HG03060 (cell line): Measurements from ENCODE around the gene TLL1.

Experiments
- ATAC-seq: cut with Tn5 transposase; IDR thresholded peaks from one replicate; pipeline ENCODE4 v1.9.1; 2021; ENCODE audit warnings: low read depth, moderate number of reproducible peaks; ENCODE audit not compliant: unreplicated experiment

Gene TLL1

GRCh38 chr4:166042510-166043055 is 169.5 kb downstream of the TLL1 start:
- no peak for ATAC-seq

- ATAC-seq = no peak
Measured at GRCh38 chr4:166043801-166044200, 170.8 kb downstream of the TLL1 start.

GRCh38 chr4:166044871-166045270 is 171.8 kb downstream of the TLL1 start:
- no peak for ATAC-seq

- ATAC-seq = no peak
Measured at GRCh38 chr4:166045457-166045856, 172.4 kb downstream of the TLL1 start.

GRCh38 chr4:166049036-166049435 is 176.0 kb downstream of the TLL1 start:
- ATAC-seq = no peak

DNA sequence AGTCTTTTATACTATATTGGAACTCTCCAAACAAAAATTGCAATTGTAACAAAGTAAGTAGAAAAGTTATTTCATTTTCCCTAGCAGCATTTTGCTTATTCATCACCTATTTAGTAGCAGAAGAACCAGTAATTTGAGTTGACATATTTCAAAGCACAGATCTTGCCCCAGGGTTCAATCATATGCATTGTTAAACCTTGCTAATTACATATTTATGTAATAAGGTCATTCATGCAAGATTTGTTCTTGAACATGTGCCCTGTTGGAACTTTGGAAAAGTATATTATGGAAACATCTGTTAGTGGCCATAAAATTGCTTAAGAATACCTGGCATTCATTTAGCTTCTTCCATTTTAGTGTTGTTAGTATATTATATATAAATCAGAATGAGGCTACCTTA is 191.7 kb downstream of the TLL1 start:
- ATAC-seq = no peak

DNA sequence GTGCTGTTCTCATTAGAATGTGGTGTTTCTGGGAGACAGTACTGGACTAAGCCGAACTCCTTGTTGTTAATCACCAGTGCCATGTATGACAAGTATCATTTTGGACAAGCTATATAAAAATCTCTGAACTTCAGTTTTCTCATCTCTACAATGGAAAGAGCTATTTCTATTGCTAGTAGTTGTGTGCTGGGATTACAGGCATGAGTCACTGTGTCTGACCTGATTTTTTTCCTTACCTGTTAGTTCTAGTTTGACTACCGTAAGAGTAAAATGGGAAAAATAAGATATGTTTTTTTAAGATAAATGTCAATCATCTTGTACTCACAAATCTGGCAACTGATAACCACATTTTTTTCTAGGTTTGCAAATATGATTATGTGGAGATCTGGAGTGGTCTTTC is 192.3 kb downstream of the TLL1 start:
- no peak for ATAC-seq

DNA sequence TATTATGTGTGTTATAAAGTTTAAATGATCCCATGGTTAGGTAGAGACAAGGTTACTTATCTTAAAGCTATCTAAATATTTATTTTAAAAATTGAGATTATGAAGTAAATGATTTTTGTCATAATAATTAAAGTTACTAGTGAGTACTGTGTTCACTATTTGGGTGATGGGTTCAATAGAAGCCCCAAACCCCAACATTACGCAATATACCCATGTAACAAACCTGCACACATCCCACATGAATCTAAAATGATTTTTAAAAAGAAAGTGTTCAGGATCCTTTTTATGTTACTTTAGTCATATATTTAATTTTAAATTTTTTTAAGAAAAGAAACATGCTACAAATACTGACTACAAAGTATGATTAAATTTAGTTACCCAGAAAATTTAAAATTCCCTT is 193.9 kb downstream of the TLL1 start:
- ATAC-seq = no peak

DNA sequence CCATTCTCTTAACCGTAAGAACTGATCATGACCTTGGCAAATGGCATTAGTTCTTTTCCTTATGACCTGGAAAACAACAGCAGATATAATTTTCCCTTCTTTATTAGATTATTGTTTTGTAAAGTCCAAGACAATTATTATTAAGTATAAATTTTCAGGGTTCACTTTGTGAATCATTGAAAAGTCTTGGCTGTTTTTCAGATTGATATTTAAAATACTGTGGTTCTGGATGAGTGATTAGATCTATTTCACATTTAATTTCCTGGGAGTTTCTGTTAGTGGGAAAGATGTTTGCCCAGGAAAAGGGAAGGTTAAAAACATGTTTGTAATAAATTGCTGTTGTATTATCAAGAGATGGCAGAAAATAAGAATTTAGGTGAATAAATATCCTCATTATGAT is 194.9 kb downstream of the TLL1 start:
- ATAC-seq = no peak

DNA sequence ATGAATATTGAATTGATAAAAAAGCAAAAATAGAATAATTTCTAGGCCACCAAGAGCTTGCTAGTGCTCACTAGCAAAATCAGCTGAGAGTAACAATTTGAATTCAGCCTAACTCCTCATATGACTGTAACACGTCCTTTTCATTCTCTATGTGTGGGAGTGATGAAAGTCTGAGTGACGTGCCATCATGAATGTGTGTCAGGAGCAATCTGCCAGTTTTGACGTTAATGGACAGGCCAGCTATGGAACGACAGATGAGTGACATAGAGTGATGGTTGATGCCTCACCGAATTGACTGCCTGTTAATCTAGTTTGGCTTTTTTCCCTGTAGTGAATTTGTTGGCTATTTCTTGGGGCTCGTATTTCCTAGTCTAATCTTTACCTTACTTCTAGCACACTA is 200.7 kb downstream of the TLL1 start:
- no peak for ATAC-seq

DNA sequence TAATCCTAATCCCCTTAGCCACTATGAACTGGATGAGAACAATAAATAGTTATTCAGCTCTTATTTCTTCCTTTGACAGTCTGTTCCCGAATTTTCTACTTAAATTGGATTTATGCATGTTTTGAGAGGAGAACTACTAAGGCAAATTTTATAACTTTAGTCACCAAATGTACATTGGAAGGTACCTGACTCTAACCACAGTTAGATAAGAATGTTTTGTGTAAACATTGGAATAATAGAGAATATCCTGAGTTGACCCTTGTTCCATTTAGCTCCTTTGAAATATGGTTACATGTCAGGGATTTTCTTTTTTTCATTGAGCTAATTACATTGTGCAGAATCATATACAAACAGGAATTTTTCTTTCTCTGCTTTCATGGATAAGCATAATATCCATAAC is 202.6 kb downstream of the TLL1 start:
- ATAC-seq = no peak

- ATAC-seq = no peak
Measured at GRCh38 chr4:166077782-166078181, 204.7 kb downstream of the TLL1 start.

DNA sequence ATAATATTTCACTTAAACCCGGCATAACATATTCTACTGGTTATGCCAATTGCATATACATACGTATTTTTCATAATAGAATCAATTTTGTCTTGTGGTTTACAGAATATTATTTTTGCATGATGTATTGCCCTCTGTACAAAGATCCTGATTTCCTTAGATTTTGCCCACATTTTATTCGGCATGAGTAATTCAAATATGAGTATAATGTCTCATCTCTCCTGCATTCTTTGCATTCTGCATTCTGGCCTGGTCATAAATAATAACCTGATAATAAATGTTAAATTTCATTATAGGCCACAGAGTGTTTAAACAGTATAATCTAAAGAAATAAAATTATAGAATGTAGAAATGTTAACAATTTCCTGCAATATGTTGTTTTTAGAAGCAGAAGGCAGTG is 205.3 kb downstream of the TLL1 start:
- no peak for ATAC-seq

GRCh38 chr4:166078955-166079354 is 205.9 kb downstream of the TLL1 start:
- no peak for ATAC-seq

DNA sequence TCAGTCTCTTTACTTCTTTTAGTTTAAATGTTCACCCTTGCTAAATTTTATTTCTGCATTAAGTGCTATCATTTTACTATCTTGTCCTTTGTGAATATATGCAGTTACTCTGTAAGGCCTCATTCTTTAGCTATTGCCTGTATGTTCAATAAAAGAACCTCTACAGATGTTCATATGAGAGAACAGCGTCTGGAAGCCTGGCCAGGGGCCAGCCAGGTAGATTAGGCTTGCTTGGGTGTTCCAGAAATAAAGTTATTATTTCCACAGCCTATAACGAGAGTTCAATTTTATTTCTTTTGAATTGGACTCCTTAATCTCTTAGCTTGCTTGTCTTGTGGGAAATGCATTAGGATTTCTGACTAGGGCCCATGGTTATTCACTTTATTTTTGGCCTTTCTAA is 214.5 kb downstream of the TLL1 start:
- no peak for ATAC-seq

- ATAC-seq = no peak
Measured at GRCh38 chr4:166088576-166088975, 215.5 kb downstream of the TLL1 start.

GRCh38 chr4:166091146-166091545 is 218.1 kb downstream of the TLL1 start:
- ATAC-seq = no peak

DNA sequence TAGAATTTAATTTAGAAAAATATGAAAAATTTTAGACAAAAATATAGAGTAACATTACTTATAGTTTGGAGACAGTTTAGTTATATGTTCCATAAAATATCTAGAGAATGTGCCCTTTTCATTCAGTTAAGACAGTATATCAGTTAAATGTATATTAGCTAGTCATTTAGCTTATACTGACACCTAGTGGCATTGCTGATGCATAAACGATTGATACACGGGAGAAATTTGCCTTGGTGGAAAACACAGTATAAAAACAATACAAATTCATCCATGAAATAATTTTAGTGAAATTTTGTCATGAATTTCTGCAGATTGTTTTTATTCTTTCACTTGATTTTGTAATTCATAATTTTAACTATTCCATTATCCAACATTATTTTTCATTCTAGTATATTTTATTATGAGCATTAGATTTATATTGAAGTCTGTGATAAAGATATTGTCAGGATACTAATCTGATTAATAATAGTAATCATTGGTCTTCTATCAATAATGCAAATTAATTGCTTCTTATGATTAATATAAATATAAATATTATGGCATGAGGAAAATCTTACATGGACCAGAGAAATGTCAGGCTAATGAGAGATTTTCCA is 219.0 kb downstream of the TLL1 start:
- ATAC-seq = peak; percentile 79

DNA sequence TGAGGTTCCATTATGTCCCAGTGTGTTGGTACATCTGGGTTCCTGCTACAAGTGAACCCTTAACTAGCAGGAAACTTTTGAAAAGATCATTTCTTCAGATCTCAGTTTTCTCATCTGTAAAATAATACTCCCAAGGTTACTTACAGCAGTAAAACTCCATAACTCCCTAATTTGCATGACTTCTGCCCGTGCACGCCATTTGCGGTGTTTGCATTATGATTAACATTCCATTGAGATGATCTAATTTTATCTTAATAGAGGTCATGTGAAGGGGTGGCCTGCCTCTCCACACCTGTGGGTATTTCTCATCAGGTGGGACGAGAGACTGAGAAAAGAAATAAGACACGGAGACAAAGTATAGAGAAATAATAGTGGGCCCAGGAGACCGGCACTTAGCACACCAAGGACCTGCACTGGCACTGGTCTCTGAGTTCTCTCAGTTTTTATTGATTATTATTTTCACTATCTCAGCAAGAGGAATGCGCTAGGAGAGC is 219.8 kb downstream of the TLL1 start:
- no peak for ATAC-seq

DNA sequence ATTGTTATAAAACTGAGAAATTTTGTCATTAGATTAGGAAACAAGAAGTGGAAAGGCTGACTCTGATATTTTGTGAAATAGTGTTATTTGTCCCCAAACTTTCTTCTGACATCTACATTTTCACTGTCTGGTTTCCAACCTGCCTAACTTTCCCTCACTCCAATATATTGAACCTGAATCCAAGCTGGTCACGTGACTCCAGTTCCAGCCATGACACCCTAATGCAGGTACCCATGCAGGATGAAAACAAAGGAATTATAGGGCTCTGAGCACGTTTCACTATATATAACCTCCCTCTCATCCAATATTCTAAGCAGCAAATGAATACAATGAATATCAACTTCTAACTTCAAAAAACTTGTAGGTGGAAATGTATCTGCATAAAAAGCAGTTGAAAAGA is 231.6 kb downstream of the TLL1 start:
- ATAC-seq = no peak

GRCh38 chr4:166121897-166122296 is 248.9 kb downstream of the TLL1 start:
- no peak for ATAC-seq

GRCh38 chr4:166123546-166123945 is 250.5 kb downstream of the TLL1 start:
- ATAC-seq = no peak

DNA sequence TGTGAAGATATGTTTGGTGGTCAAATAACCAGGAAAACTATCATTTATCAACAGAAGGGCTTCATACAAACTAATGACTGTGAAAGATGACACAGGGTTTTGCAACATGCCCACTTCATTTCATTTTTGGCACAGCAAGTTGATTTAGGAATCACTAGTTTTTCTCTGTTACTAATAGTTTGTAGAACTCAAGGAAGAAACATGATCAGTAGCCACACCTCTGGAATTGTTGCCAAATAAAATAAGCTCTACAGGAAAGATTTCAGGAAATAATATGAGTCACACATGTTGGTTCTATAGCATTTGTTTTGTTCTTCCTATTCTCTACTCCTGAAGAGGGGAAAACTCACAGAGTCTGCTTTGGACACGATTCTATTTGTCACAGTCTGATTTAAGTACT is 255.4 kb downstream of the TLL1 start:
- ATAC-seq = no peak
